HCT116 (cell line): ENCODE measurements around the gene GOLM1. TPM values are rescaled to one million over a fixed set of nuclear protein-coding genes. Genes with fewer than 3 reads are reported as not detected.

ENCODE experiments used
- ATAC-seq: fragments of 200-7000 bp; cut with Tn5 transposase; 2 replicates; pipeline ENCODE4 v1.9.1; 2020; ENCODE audit warnings: mild to moderate bottlenecking, moderate library complexity
- BruUV-seq: library from RNA; stranded (reverse); fragments of 400-500 nt; replicated peaks from 2 replicates; lab custom pipeline; 2021; lab: Mats Ljungman, UMichigan
- CTCF ChIA-PET: fragments of 300-600 bp; sonication (Branson Sonifier 250); formaldehyde crosslinking; loops from one replicate; lab custom pipeline; 2021; ENCODE audit warnings: antibody characterized with exemption; lab: Charles Lee
- POLR2A ChIA-PET: fragments of 300-600, 350-600 bp; sonication (Branson Sonifier 250); formaldehyde crosslinking; loops from one replicate; lab custom pipeline; 2021; ENCODE audit warnings: antibody characterized with exemption; lab: Charles Lee
- RAD21 ChIA-PET, 2 experiments: fragments of 300-600 bp; sonication (Branson Sonifier 250); formaldehyde crosslinking; loops; one replicate each; lab custom pipeline; 2023; ENCODE audit warnings: low total read pairs in 2 of 2; ENCODE audit not compliant: uncharacterized antibody in 2 of 2, unreplicated experiment in 2 of 2, low non-redundant PET in 1 of 2; lab: Charles Lee
- DNase-seq: peaks from one replicate; pipeline ENCODE4 v3.0.0-alpha.2; 2010; ENCODE audit warnings: low read depth, low spot score
- H2AFZ ChIP-seq: fragments of 200-600 bp; shearing (Covaris generic), sonication (generic); 2 replicates; pipeline ENCODE4 v1.6.1; 2017; ENCODE audit warnings: low read depth, mixed run types, mixed read lengths, antibody characterized with exemption, low read length; ENCODE audit not compliant: poor library complexity, severe bottlenecking
- H3K27ac ChIP-seq: 2 replicates; pipeline ENCODE4 v1.5.1; 2012; ENCODE audit warnings: low read depth, low read length
- H3K27me3 ChIP-seq: fragments of 200-600 bp; sonication (generic); 2 replicates; pipeline ENCODE4 v1.6.1; 2016; ENCODE audit warnings: mixed run types, low read length, mixed read lengths; ENCODE audit not compliant: insufficient read depth
- H3K36me3 ChIP-seq, 2 experiments: fragments of 200-500 bp in 1 of 2; fragments of 200-600 bp in 1 of 2; sonication (Bioruptor generic) in 1 of 2; sonication (generic) in 1 of 2; 2 replicates each; pipeline versions ENCODE4 v1.5.1 to v1.6.1; 2014 to 2016; ENCODE audit warnings: low read length in 2 of 2, inconsistent platforms in 1 of 2, mixed read lengths in 1 of 2, mixed run types in 1 of 2; ENCODE audit not compliant: insufficient read depth in 2 of 2, control insufficient read depth in 1 of 2
- H3K4me1 ChIP-seq, 2 experiments: fragments of 200-600 bp in 1 of 2; sonication (generic) in 1 of 2; 2 replicates each; pipeline versions ENCODE4 v1.5.1 to v1.6.1; 2012 to 2017; ENCODE audit warnings: low read length in 2 of 2, inconsistent platforms in 1 of 2, mild to moderate bottlenecking in 1 of 2, mixed read lengths in 1 of 2, mixed run types in 1 of 2, moderate library complexity in 1 of 2; ENCODE audit not compliant: insufficient read depth in 2 of 2, control insufficient read depth in 1 of 2
- H3K4me2 ChIP-seq: fragments of 200-600 bp; sonication (generic); 2 replicates; pipeline ENCODE4 v1.6.1; 2017; ENCODE audit warnings: mixed run types, low read length, mixed read lengths
- H3K4me3 ChIP-seq, 2 experiments: fragments of 200-600 bp in 1 of 2; sonication (generic) in 1 of 2; replicated peaks in 1 of 2; 2 replicates each; pipeline ENCODE4 v1.5.1; 2011 to 2016; ENCODE audit warnings: low read length in 2 of 2, control low read depth in 1 of 2, low read depth in 1 of 2, mild to moderate bottlenecking in 1 of 2, mixed read lengths in 1 of 2, mixed run types in 1 of 2
- H3K79me2 ChIP-seq: fragments of 200-600 bp; sonication (generic); 2 replicates; pipeline ENCODE4 v1.6.1; 2017; ENCODE audit warnings: mild to moderate bottlenecking, mixed run types, low read length, moderate library complexity, mixed read lengths; ENCODE audit not compliant: insufficient read depth
- H3K9ac ChIP-seq: fragments of 200-600 bp; sonication (generic); 2 replicates; pipeline ENCODE4 v1.6.1; 2016; ENCODE audit warnings: low read length, mixed read lengths
- H3K9me2 ChIP-seq: fragments of 200-600 bp; sonication (generic), shearing (Covaris generic); 2 replicates; pipeline ENCODE4 v1.6.1; 2017; ENCODE audit warnings: mixed run types, mild to moderate bottlenecking, moderate library complexity; ENCODE audit not compliant: insufficient read depth
- H3K9me3 ChIP-seq, 2 experiments: fragments of 200-500 bp in 1 of 2; fragments of 200-600 bp in 1 of 2; sonication (Bioruptor generic) in 1 of 2; sonication (generic) in 1 of 2; 2 replicates each; pipeline ENCODE4 v1.6.1; 2014 to 2017; ENCODE audit warnings: low read length in 2 of 2, mixed read lengths in 2 of 2, inconsistent platforms in 1 of 2, low read depth in 1 of 2, mild to moderate bottlenecking in 1 of 2, mixed run types in 1 of 2, moderate library complexity in 1 of 2; ENCODE audit not compliant: control insufficient read depth in 1 of 2, insufficient read depth in 1 of 2
- H4K20me1 ChIP-seq: fragments of 200-600 bp; sonication (generic), shearing (Covaris generic); 2 replicates; pipeline ENCODE4 v1.6.1; 2017; ENCODE audit warnings: mixed run types, mild to moderate bottlenecking, moderate library complexity; ENCODE audit not compliant: insufficient read depth
- ATF3 ChIP-seq: IDR thresholded peaks from 2 replicates; pipeline ENCODE4 v1.6.1; 2012
- CBX3 ChIP-seq: IDR thresholded peaks from 2 replicates; pipeline ENCODE4 v1.6.1; 2012; ENCODE audit warnings: low read depth
- CEBPB ChIP-seq: IDR thresholded peaks from 2 replicates; pipeline ENCODE4 v1.6.1; 2012; ENCODE audit warnings: low read depth
- EGR1 ChIP-seq: IDR thresholded peaks from 2 replicates; pipeline ENCODE4 v1.6.1; 2012; ENCODE audit warnings: low read depth
- ELF1 ChIP-seq: IDR thresholded peaks from 2 replicates; pipeline ENCODE4 v1.6.1; 2012; ENCODE audit warnings: low read depth, borderline replicate concordance
- EZH2 ChIP-seq: fragments of 200-600 bp; sonication (generic); IDR thresholded peaks from 2 replicates; pipeline ENCODE4 v1.6.1; 2017; ENCODE audit warnings: antibody characterized with exemption, mixed run types
- FOSL1 ChIP-seq: IDR thresholded peaks from 2 replicates; pipeline ENCODE4 v1.6.1; 2012; ENCODE audit warnings: low read depth
- MAX ChIP-seq: IDR thresholded peaks from 2 replicates; pipeline ENCODE4 v1.6.1; 2012
- POLR2A ChIP-seq: IDR thresholded peaks from 2 replicates; pipeline ENCODE4 v1.7.0; 2011; ENCODE audit warnings: borderline replicate concordance; ENCODE audit not compliant: insufficient read depth, insufficient read length; ENCODE audit errors: extremely low read depth
- RAD21 ChIP-seq: IDR thresholded peaks from 2 replicates; pipeline ENCODE4 v1.6.1; 2012; ENCODE audit warnings: low read depth, mild to moderate bottlenecking
- REST ChIP-seq: IDR thresholded peaks from 2 replicates; pipeline ENCODE4 v1.6.1; 2012; ENCODE audit warnings: low read depth
- SP1 ChIP-seq: IDR thresholded peaks from 2 replicates; pipeline ENCODE4 v1.6.1; 2012; ENCODE audit warnings: low read depth
- SRF ChIP-seq: IDR thresholded peaks from 2 replicates; pipeline ENCODE4 v1.6.1; 2012; ENCODE audit warnings: low read depth
- YY1 ChIP-seq: IDR thresholded peaks from 2 replicates; pipeline ENCODE4 v1.6.1; 2011; ENCODE audit warnings: low read length, low read depth, moderate library complexity, mild to moderate bottlenecking; ENCODE audit not compliant: insufficient replicate concordance; ENCODE audit errors: extremely low read depth
- ZBTB33 ChIP-seq: IDR thresholded peaks from 2 replicates; pipeline ENCODE4 v1.6.1; 2011; ENCODE audit warnings: mild to moderate bottlenecking, low read length, moderate library complexity; ENCODE audit not compliant: insufficient replicate concordance; ENCODE audit errors: extremely low read depth
- intact Hi-C: fragments of 100-400 bp; cut with micrococcal nuclease; formaldehyde crosslinking; loops from 2 replicates; pipeline ENCODE4 v1.10.0; 2022
- total RNA-seq: library from RNA; stranded (reverse); gene quantifications from one replicate; pipeline ENCODE4 v1.2.1, GENCODE V29; 2021; ENCODE audit not compliant: unreplicated experiment
- TF ChIP-seq, protein P1 (sequence below), 3 experiments: fragments of 200-600 bp in 1 of 3; sonication (generic) in 1 of 3; IDR thresholded peaks in 2 of 3; conservative IDR thresholded peaks in 1 of 3; 2 replicates each; pipeline ENCODE4 v1.5.1; 2012 to 2017; ENCODE audit warnings: low read depth in 2 of 3, low read length in 2 of 3, antibody characterized with exemption in 1 of 3, borderline replicate concordance in 1 of 3, control low read depth in 1 of 3, mild to moderate bottlenecking in 1 of 3, mixed read lengths in 1 of 3, mixed run types in 1 of 3, moderate library complexity in 1 of 3; ENCODE audit not compliant: insufficient read depth in 1 of 3

The GOLM1 gene
- total RNA-seq, 1 experiment from 2014 or later: 69.8 TPM

GRCh38 chr9:86069206-86069869 lies 30.0 kb downstream of the GOLM1 start:
- H3K4me1 ChIP-seq: no peaks in the 10 kb centered on the region
- no peak overlapping the region for H3K9ac ChIP-seq
- no TSS peak for BruUV-seq
- no peak overlapping the region for H3K4me2 ChIP-seq
- ATAC-seq: no peak
- CTCF ChIA-PET: interaction anchor here (1.0 kb wide), 1 partner anchor 133 kb away, joined by 3 read pairs; no protein-coding TSS in a partner anchor
- H2AFZ ChIP-seq: no peak overlapping the region
- POLR2A ChIA-PET: no interaction called here
- H3K27ac ChIP-seq: no peak overlapping the region
- no peaks in the 10 kb centered on the region for H3K27me3 ChIP-seq
- intact Hi-C loops: no loop called here
- peaks cover 2 to 4% of the 10 kb centered on the region in 2 experiments; a peak in 1 of 4 replicates for H3K36me3 ChIP-seq
- no peak for DNase-seq
- peaks cover 6% of the 10 kb centered on the region; the same call in 1 of the 2 replicates for H3K79me2 ChIP-seq
- H3K9me2 ChIP-seq: no peaks in the 10 kb centered on the region
- no peaks in the 10 kb centered on the region for H3K9me3 ChIP-seq
- RAD21 ChIA-PET: no interaction called here
- TF ChIP-seq EZH2 (no peak), ATF3 (no peak), ELF1 (no peak), SP1 (no peak), CBX3 (no peak), ZBTB33 (no peak), SRF (no peak), YY1 (no peak), REST (no peak), EGR1 (no peak), MAX (no peak), FOSL1 (no peak), POLR2A (no peak), CEBPB (no peak), RAD21 (no peak)
- TF ChIP-seq, protein P1, sequence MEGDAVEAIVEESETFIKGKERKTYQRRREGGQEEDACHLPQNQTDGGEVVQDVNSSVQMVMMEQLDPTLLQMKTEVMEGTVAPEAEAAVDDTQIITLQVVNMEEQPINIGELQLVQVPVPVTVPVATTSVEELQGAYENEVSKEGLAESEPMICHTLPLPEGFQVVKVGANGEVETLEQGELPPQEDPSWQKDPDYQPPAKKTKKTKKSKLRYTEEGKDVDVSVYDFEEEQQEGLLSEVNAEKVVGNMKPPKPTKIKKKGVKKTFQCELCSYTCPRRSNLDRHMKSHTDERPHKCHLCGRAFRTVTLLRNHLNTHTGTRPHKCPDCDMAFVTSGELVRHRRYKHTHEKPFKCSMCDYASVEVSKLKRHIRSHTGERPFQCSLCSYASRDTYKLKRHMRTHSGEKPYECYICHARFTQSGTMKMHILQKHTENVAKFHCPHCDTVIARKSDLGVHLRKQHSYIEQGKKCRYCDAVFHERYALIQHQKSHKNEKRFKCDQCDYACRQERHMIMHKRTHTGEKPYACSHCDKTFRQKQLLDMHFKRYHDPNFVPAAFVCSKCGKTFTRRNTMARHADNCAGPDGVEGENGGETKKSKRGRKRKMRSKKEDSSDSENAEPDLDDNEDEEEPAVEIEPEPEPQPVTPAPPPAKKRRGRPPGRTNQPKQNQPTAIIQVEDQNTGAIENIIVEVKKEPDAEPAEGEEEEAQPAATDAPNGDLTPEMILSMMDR (IDR thresholded peaks at IDR 0.05 in 2 of 3, conservative IDR thresholded peaks at IDR 0.05 in 1 of 3; ENCODE audit: borderline replicate concordance in 1 of 3, insufficient read depth in 1 of 3, low read depth in 2 of 3, low read length in 2 of 3): no peak
- no peaks in the 10 kb centered on the region for H4K20me1 ChIP-seq
- no peak overlapping the region for H3K4me3 ChIP-seq
